K562 (cell line): Measurements from ENCODE around the gene MAPK4. TPM values are rescaled to one million over a fixed set of nuclear protein-coding genes. Genes with fewer than 3 reads are reported as not detected.

Experiments used
- ATAC-seq: fragments of 200-7000 bp; cut with Tn5 transposase; 3 replicates; pipeline ENCODE4 v1.9.1; 2020; ENCODE audit warnings: moderate library complexity
- BruUV-seq: library from RNA; stranded (reverse); fragments of 400-500 nt; replicated peaks from 2 replicates; lab custom pipeline; 2021; lab: Mats Ljungman, UMichigan
- CTCF ChIA-PET: fragments of 300-600 bp; formaldehyde crosslinking; extraction: SDS; loops from one replicate; lab custom pipeline; 2021; ENCODE audit warnings: low intra/inter-chr PET ratio; lab: Yijun Ruan, JAX
- POLR2A ChIA-PET: fragments of 300-600, 350-650 bp; sonication (Branson Sonifier 250); formaldehyde crosslinking; extraction: SDS; loops from one replicate; lab custom pipeline; 2021; ENCODE audit warnings: antibody characterized with exemption, inconsistent platforms; lab: Yijun Ruan, JAX
- DNase-seq, 4 experiments: peaks; one replicate each; pipeline versions ENCODE4 v3.0.0 to v3.0.0-alpha.2; 2011 to 2018; ENCODE audit warnings: low spot score in 3 of 4, mixed read lengths in 3 of 4; ENCODE audit errors: extremely low read depth in 1 of 4
- FAIRE-seq: peaks from 2 replicates; lab custom pipeline; 2011; peaks lifted over from hg19 to GRCh38; lab: Jason Lieb, UNC
- H2AFZ ChIP-seq: 2 replicates; pipeline ENCODE4 v1.6.0; 2011; ENCODE audit warnings: low read depth, low read length, control low read depth, inconsistent platforms
- H3K27ac ChIP-seq: fragments of 200-600 bp; 3 replicates; pipeline ENCODE4 v1.8.0; 2011; ENCODE audit warnings: low read depth, mild to moderate bottlenecking, control low read depth, inconsistent platforms, low read length, moderate library complexity, mixed read lengths; ENCODE audit errors: extremely low read depth
- H3K27me3 ChIP-seq, 2 experiments: fragments of 300-600 bp in 1 of 2; 2 replicates in 1 of 2; 3 replicates in 1 of 2; pipeline versions ENCODE4 v1.6.0 to v1.8.0; 2011; ENCODE audit warnings: inconsistent platforms in 2 of 2, low read length in 2 of 2, mild to moderate bottlenecking in 1 of 2, mixed read lengths in 1 of 2, moderate library complexity in 1 of 2; ENCODE audit not compliant: control insufficient read depth in 2 of 2, insufficient read depth in 2 of 2
- H3K36me3 ChIP-seq: fragments of 300-600 bp; 3 replicates; pipeline ENCODE4 v1.8.0; 2011; ENCODE audit warnings: mild to moderate bottlenecking, low read length, inconsistent platforms; ENCODE audit not compliant: control insufficient read depth, insufficient read depth
- H3K4me1 ChIP-seq, 2 experiments: fragments of 200-600 bp in 1 of 2; replicated peaks in 1 of 2; 2 replicates in 1 of 2; 3 replicates in 1 of 2; pipeline versions ENCODE4 v1.5.1 to v1.8.0; 2011; ENCODE audit warnings: inconsistent platforms in 2 of 2, low read length in 2 of 2, mild to moderate bottlenecking in 1 of 2, mixed read lengths in 1 of 2, moderate library complexity in 1 of 2; ENCODE audit not compliant: control insufficient read depth in 2 of 2, insufficient read depth in 2 of 2
- H3K4me2 ChIP-seq: 2 replicates; pipeline ENCODE4 v1.6.1; 2011; ENCODE audit warnings: low read length, control low read depth, inconsistent platforms, mixed read lengths; ENCODE audit not compliant: insufficient read depth
- H3K4me3 ChIP-seq: fragments of 200-600 bp; sonication (generic), shearing (Covaris generic); 2 replicates; pipeline ENCODE4 v1.5.1; 2016; ENCODE audit warnings: control low read depth, inconsistent platforms
- H3K79me2 ChIP-seq: fragments of 200-600 bp; 3 replicates; pipeline ENCODE4 v1.8.0; 2011; ENCODE audit warnings: low read length, inconsistent platforms; ENCODE audit not compliant: control insufficient read depth, insufficient read depth
- H3K9ac ChIP-seq, 2 experiments: 2 replicates each; pipeline versions ENCODE4 v1.6.0 to v1.6.1; 2011; ENCODE audit warnings: low read depth in 2 of 2, low read length in 2 of 2, control low read depth in 1 of 2, inconsistent platforms in 1 of 2, mild to moderate bottlenecking in 1 of 2, mixed read lengths in 1 of 2; ENCODE audit not compliant: insufficient read depth in 1 of 2
- H3K9me1 ChIP-seq: one replicate; pipeline ENCODE4 v1.6.0; 2011; ENCODE audit warnings: inconsistent platforms, mild to moderate bottlenecking, low read length, moderate library complexity; ENCODE audit not compliant: control insufficient read depth, insufficient read depth
- H3K9me3 ChIP-seq: replicated peaks from 2 replicates; pipeline ENCODE4 v1.5.1; 2011; ENCODE audit warnings: low read depth, low read length, inconsistent platforms; ENCODE audit not compliant: control insufficient read depth, insufficient read depth
- H4K20me1 ChIP-seq: replicated peaks from 2 replicates; pipeline ENCODE4 v1.6.1; 2011; ENCODE audit warnings: low read length, inconsistent platforms, mixed read lengths; ENCODE audit not compliant: control insufficient read depth, insufficient read depth
- FOXA1 ChIP-seq: fragments of 450-650 bp; IDR thresholded peaks from 2 replicates; pipeline ENCODE4 v1.6.1; 2016; ENCODE audit warnings: mild to moderate bottlenecking, borderline replicate concordance
- GMEB1 ChIP-seq: fragments of 250-450 bp; sonication (Bioruptor Pico); IDR thresholded peaks from 2 replicates; pipeline ENCODE4 v1.4.0; 2020; ENCODE audit warnings: mild to moderate bottlenecking
- NR2C2 ChIP-seq, 2 experiments: fragments of 200-800 bp in 1 of 2; sonication (Bioruptor generic) in 1 of 2; sonication (generic) in 1 of 2; formaldehyde crosslinking in 1 of 2; IDR thresholded peaks; 2 replicates each; pipeline versions ENCODE4 v1.6.1 to v1.8.0; 2016 to 2022; ENCODE audit warnings: mild to moderate bottlenecking in 1 of 2, missing compliant biosample characterization in 1 of 2, missing genetic modification characterization in 1 of 2, missing genetic modification reagents in 1 of 2
- POLR2H ChIP-seq: IDR thresholded peaks from 2 replicates; pipeline ENCODE4 v1.6.1; 2016; ENCODE audit warnings: missing genetic modification characterization, low read depth, mild to moderate bottlenecking, control low read depth, missing compliant biosample characterization, moderate library complexity
- ZC3H4 ChIP-seq: sonication (generic); formaldehyde crosslinking; IDR thresholded peaks from 2 replicates; pipeline ENCODE4 v1.9.0; 2021; ENCODE audit warnings: missing genetic modification reagents, borderline replicate concordance
- ZNF280B ChIP-seq: fragments of 250-450 bp; sonication (Bioruptor Pico); IDR thresholded peaks from 2 replicates; pipeline ENCODE4 v1.5.1; 2021; ENCODE audit warnings: mild to moderate bottlenecking
- WGBS: fragments of 100-300 bp; shearing (Covaris generic); methylation state at CpG from one replicate; pipeline ENCODE4 v1.1.6; 2016; ENCODE audit warnings: low coverage, mixed read lengths; ENCODE audit not compliant: insufficient coverage; ENCODE audit errors: missing lambda C conversion rate; 5-methylcytosine and 5-hydroxymethylcytosine counted together
- in situ Hi-C: fragments of 300-500 bp; cut with MboI; formaldehyde crosslinking; loops from 4 replicates; pipeline ENCODE4 v1.15.0; 2018; ENCODE audit warnings: inconsistent platforms, mixed read lengths
- intact Hi-C: fragments of 100-400 bp; cut with micrococcal nuclease; formaldehyde crosslinking; loops from 2 replicates; pipeline ENCODE4 v1.14.2; 2022
- polyA plus RNA-seq, 8 experiments: library from polyadenylated mRNA; depleted of rRNA in 4 of 8; stranded (reverse) in 5 of 8; unstranded in 3 of 8; fragments of >200 nt; fragmentation: Nextera tagmentation in 2 of 8; fragmentation: Illumina TruSeq in 1 of 8; extraction: Ambion mirVana in 2 of 8; extraction: Trizol in 1 of 8; gene quantifications; 2 replicates each; pipeline versions ENCODE4 v1.2.1 to v1.2.3, GENCODE V29; 2011 to 2014; ENCODE audit warnings: inconsistent platforms in 1 of 8, missing spikeins in 1 of 8
- total RNA-seq, 7 experiments: library from RNA; depleted of rRNA in 6 of 7; stranded (reverse); fragments of >200 nt in 6 of 7; fragmentation: Illumina TruSeq in 2 of 7; extraction: Trizol in 2 of 7; gene quantifications; 2 replicates each; pipeline versions ENCODE4 v1.2.1 to v1.2.3, GENCODE V29; 2011 to 2021; ENCODE audit warnings: low replicate concordance in 1 of 7

Gene MAPK4
- total and polyA plus RNA-seq, 9 of the 15 experiments (the other 6 are each of a cell fraction or from before 2014, with no cell fraction given), result not detected

DNA sequence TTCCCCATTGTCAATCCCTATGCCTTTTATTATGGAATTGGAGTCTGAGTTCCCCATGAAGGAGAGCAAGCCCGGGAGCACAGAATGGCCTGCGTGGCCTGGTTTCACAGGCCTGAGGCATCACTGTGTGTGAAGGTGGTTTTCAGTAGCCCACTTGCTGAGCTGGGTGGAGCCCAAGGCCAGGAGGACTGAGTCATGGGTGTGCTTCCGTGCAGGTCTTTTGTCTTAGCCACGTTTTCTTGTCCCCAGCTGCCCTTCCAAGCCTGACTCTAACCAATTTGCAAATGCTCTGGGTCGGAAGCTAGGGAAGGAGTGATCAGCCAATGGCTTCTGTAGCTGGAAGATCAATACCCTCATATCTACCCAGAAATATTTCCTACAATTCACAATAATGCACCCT is 119.2 kb downstream of the MAPK4 start:
- no peak for FAIRE-seq
- no TSS peak for BruUV-seq
- H3K9me3 ChIP-seq, result no peaks in the 10 kb centered on the region
- ChIA-PET CTCF (no interaction called here), POLR2A (no interaction called here)
- no peaks in the 10 kb centered on the region for H4K20me1 ChIP-seq
- intact Hi-C loops, result no loop called here
- H3K36me3 ChIP-seq, result no peaks in the 10 kb centered on the region
- no peaks in the 10 kb centered on the region for H3K9me1 ChIP-seq
- no peak overlapping the region for H2AFZ ChIP-seq
- H3K4me2 ChIP-seq, result no peak overlapping the region
- 2% methylated on average over 5 of the region's 5 CpGs for WGBS
- no peak overlapping the region for H3K4me3 ChIP-seq
- H3K4me1 ChIP-seq, result no peaks in the 10 kb centered on the region
- TF ChIP-seq ZC3H4, result no peak
- TF ChIP-seq GMEB1 (CRISPR knock-in tag), result no peak
- no peak for TF ChIP-seq POLR2H
- no peak for TF ChIP-seq NR2C2 (CRISPR knock-in tag; IDR thresholded peaks at IDR 0.05)
- no peak for TF ChIP-seq NR2C2 (tag; IDR thresholded peaks at IDR 0.05)
- no peak for TF ChIP-seq ZNF280B (CRISPR knock-in tag)
- TF ChIP-seq FOXA1, result no peak
- peaks cover 0 to 4% of the 10 kb centered on the region in 2 experiments; a peak in 2 of 5 replicates for H3K27me3 ChIP-seq
- H3K27ac ChIP-seq, result no peak overlapping the region
- DNase-seq, result no peak
- no peaks in the 10 kb centered on the region for H3K79me2 ChIP-seq
- in situ Hi-C loops, result no loop called here
- H3K9ac ChIP-seq, result no peak overlapping the region
- no peak for ATAC-seq
